Suprapubic skin (tissue), 3 donors: Measurements from ENCODE around the gene RBBP8NL.

ENCODE experiments used
- CTCF ChIP-seq, 2 donors: fragments of 200-600 bp in 1 of 2; fragments of 450-650 bp in 1 of 2; sonication (generic) in 1 of 2; IDR thresholded peaks; one replicate each; pipeline ENCODE4 v1.5.1; 2016 to 2019; ENCODE audit warnings: antibody characterized with exemption in 2 of 2, mild to moderate bottlenecking in 1 of 2, moderate library complexity in 1 of 2
- EP300 ChIP-seq: sonication (generic); formaldehyde crosslinking; IDR thresholded peaks from one replicate; pipeline ENCODE4 v1.6.1; 2017; ENCODE audit warnings: antibody characterized with exemption
- POLR2A ChIP-seq, 2 donors: fragments of 450-650 bp; IDR thresholded peaks; one replicate each; pipeline ENCODE4 v1.6.1; 2017; ENCODE audit warnings: antibody characterized with exemption in 2 of 2, mild to moderate bottlenecking in 2 of 2, moderate library complexity in 2 of 2

GRCh38 chr20:62436692-62437091 lies 9.4 kb upstream of the RBBP8NL start:
- TF ChIP-seq CTCF (IDR thresholded peaks at IDR 0.05) (no peak), POLR2A (IDR thresholded peaks at IDR 0.05) (no peak), EP300 (no peak)
